HG03378 (cell line): ENCODE measurements around the gene FHL1.

Source experiments
- ATAC-seq: cut with Tn5 transposase; IDR thresholded peaks from one replicate; pipeline ENCODE4 v1.9.1; 2021; ENCODE audit warnings: mild to moderate bottlenecking, moderate library complexity; ENCODE audit not compliant: unreplicated experiment

Gene FHL1

DNA sequence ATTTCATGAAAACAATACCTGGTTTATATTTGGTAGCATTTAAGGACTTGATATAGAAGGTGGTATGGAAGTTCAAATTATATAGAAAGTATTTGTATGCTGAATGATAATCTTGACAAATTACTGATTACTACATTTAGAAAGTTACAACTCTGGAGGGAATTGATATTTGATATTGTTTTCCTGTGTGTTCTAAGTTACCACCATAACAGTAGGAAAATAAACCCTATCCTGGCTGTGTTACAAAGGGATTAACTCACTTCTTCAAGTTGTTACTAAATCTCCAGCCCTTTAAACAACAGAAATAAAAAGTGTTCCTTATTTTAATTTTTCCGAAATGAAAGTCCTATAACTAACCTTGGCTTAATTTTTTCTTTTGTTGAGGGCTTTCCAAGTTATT lies 36.6 kb downstream of the FHL1 start:
- ATAC-seq = no peak

DNA sequence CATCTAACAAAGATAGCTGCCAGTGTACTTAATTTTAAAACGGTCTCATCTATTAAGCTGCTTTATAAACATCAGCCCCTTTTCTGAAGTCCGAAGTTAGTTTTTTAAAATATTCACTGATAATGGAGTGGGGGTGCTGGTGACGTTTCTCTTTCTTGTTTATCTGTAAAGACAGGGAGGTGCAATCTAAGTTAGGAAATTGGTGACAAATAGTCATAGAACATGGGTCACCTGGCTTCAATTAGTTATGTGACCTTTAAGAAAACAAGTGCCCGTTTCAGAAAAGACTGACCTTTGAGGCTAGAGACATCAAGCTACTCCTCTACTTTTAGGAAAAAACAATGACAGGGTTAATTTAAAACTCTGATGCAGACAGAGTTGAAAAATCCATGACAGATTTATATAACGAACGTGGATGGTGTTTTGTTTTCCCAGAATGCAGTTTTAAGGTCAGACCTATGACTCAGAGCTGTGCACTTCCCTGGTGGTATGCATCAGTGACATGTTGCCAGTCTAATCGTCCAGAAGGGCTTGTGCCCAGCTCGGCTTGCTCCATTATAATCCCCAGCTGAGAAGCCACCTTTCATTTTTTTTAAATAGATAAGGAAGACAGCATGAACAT lies 38.2 kb downstream of the FHL1 start:
- no peak for ATAC-seq

- ATAC-seq = no peak
Measured at GRCh38 chrX:136186023-136186413, 38.7 kb downstream of the FHL1 start.

DNA sequence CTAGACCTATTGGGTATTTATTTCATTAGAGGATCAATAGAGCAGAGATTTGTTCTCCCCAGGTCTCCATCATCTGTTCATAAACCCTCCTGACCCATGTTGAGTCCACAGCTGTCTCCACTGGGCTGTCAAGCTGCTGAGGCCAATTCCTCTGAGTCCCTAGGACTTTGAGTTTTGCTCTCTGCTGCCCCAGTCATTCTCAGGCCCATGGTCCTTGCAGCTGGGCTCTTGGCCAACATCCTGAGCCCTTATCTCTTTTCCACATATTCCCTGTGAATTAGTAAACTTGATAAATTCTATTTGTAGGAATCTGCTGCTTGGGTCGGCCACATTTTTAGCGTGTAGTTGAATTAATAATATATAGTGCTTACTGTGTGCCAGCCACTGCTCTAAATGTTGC lies 41.9 kb downstream of the FHL1 start:
- no peak for ATAC-seq

GRCh38 chrX:136190038-136190713 lies 42.8 kb downstream of the FHL1 start:
- no peak for ATAC-seq

GRCh38 chrX:136191171-136191570 lies 43.8 kb downstream of the FHL1 start:
- no peak for ATAC-seq

- no peak for ATAC-seq
Measured at GRCh38 chrX:136192135-136192534, 44.8 kb downstream of the FHL1 start.

- ATAC-seq = no peak
Measured at GRCh38 chrX:136192839-136193414, 45.6 kb downstream of the FHL1 start.

DNA sequence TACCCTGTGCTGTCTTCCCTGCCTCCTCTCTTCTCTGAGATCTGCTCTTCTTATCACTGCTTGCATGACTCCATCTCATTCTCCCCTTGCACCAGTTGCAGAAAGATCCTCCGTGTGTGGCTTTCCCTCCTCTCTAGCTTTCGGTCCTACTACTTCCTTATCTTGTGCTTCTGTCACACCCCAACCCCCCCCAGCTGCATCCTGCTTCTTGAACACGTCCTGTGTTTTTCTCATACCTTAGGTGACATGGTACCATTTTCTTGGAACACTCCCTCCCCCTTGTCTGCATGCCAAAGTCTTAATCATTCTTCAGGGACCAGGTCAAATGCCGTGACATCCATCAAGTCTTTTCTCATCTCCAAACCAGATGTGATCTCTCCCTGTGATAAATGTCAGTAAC lies 46.4 kb downstream of the FHL1 start:
- no peak for ATAC-seq

DNA sequence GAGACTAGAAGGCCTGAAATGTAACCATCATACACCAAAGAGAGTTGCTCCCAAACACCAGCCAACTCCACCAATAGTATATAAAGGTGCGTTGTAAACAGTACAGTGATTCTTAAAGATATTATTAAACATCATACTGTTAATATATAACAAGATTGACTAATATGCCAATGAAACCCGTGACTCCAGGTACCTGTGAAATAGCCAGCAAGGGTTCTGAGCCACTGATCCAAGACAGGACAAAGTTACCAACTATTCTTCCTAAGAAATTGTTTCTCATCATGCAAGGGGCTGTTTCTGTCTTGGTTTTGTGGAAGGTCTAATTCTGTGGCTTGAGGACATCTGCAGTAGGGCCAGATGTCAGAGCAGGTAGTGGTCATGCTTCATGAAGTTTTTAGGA lies 47.2 kb downstream of the FHL1 start:
- ATAC-seq = no peak

GRCh38 chrX:136195247-136195646 lies 47.9 kb downstream of the FHL1 start:
- ATAC-seq = no peak

- ATAC-seq = no peak
Measured at GRCh38 chrX:136196691-136197155, 49.4 kb downstream of the FHL1 start.

DNA sequence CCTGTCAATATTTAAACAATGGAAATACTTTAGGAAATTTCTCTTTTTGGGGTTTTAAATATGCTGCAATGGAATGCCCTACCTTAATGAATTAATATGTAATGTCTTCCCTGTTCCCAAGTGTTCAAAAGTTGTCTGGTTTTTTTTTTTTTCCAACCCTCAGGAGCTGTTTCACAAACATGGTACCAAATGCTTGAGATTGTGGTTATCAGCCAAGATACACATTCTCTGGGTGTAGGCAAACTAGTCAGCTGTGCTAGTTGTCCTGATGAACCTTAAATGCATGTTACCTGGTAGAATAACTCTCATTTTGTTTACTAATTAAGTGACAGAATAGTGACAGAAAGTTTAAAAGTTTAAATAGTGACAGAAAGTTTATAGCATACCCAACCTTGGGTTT lies 50.7 kb downstream of the FHL1 start:
- no peak for ATAC-seq

- ATAC-seq = no peak
Measured at GRCh38 chrX:136198678-136199243, 51.4 kb downstream of the FHL1 start.

DNA sequence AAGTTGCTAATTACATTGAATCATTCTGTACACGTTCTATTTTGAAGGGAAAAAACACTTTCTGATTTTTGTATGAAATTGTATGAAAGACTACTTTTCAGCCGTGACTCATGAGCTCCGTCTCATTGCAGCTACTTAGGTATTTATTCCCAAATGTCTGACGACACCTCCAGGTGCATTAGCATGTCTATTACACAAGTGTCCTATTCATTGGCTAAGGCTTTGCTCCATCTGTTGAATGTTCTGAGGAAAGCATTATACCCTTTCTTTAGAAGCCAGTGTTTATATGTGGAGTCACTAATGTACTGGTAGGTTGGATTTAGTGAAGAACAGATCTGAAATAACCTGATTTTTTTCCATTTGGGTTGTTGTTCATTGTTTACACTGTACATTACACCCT lies 52.0 kb downstream of the FHL1 start:
- no peak for ATAC-seq

GRCh38 chrX:136200466-136200865 lies 53.1 kb downstream of the FHL1 start:
- ATAC-seq = no peak

DNA sequence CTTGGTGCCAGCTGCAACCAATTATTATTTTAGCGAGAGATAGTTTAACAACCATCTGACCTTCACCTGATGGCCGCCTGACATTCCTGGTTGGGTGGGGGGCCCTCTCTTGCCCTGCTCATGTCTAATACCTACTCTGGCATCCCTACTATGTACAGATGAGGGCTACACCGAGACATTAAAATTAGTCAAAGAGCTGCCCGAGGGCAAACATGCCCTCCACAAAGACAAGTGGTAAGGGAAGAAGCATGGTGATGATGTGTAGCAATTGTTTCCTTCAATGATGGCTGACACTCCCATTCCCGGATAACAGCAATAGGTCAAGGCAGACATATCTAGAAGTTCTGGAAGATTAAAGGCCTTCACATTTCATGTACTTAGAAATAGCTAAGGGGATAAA lies 54.3 kb downstream of the FHL1 start:
- ATAC-seq = no peak

GRCh38 chrX:136202889-136203288 lies 55.6 kb downstream of the FHL1 start:
- no peak for ATAC-seq

DNA sequence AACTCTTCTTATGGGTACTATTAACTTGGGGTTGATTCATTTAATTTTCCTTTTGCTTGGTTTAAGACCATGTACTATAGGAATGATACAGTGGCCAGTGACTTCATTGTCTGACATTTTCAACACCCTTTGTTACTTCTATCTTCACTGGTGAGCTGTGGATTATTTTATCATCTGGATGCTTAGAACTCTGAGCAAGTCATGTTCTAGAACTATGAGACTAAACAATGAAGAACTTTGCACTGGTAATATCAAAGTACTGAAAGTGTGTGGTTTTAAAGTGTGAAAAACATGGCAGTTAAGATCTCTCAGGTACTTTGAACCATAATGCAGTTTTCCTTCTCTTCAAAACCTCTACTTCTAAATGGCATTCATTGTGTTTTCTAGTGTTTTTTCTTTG lies 56.1 kb downstream of the FHL1 start:
- ATAC-seq = no peak

- ATAC-seq = no peak
Measured at GRCh38 chrX:136203951-136204350, 56.6 kb downstream of the FHL1 start.

DNA sequence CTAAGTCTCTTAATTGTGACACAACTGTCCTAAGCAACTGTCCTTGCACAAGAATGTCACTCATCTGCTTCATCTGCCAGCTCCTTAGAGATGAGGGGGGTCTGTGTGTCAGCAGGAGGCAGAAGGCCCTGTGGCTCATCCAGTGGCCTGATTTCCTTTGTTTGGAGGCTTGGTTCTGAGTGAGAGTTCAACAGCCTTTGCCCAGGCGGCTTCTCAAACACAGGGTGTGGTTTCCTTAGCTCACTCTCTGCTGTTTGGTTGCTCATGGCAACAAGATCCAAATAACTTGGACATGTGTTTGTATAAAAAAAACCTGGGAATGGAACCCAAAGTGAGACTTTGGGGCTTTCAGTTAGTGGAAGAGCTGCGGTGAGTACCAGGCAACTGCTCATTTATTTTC lies 57.2 kb downstream of the FHL1 start:
- no peak for ATAC-seq

DNA sequence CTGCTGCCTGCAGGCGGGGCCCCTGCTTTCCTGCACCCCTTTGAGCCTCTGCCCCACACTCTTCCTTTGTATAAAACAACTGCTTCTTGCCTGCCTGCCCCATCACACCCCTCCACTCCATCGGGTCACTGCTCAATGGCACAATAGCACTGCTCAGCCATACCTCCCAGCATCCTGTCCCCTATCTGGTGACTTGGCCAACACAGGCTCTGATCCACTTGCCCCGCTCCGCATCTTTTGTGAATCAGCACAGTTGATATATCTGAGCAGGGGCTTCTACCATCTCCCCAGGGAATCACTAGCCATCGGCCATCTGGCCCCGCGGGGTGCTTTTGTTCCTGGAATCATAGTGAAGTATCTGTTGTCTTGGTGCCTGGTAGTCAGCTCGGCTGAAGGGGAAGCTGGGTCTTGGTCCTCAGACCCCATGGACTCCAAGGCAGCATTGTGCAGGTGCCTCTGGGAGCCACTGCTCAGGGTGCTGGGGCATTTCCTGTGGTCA lies 58.6 kb downstream of the FHL1 start:
- no peak for ATAC-seq
